Myocyte (in vitro differentiated cells): ENCODE data around the gene PSPN. TPM values are rescaled to one million over a fixed set of nuclear protein-coding genes. Genes with fewer than 3 reads are reported as not detected.
A peak's percentile ranks its signal among the peaks of the same experiment; 100 is the strongest.
"Not testable (repeated sequence)": the region's sequence is repeated elsewhere in the genome, so short reads cannot be mapped to it uniquely, and the experiment has no call there.

Experiments used
- DNase-seq: peaks from one replicate; pipeline ENCODE4 v3.0.0-alpha.2; 2012; ENCODE audit warnings: low read depth
- total RNA-seq: library from RNA; depleted of rRNA; stranded (reverse); fragments of >200 nt; gene quantifications from 2 replicates; pipeline ENCODE4 v1.2.3, GENCODE V29; 2014

PSPN gene
- total RNA-seq, 1 donor from 2014 or later, result 0.91 TPM

DNA sequence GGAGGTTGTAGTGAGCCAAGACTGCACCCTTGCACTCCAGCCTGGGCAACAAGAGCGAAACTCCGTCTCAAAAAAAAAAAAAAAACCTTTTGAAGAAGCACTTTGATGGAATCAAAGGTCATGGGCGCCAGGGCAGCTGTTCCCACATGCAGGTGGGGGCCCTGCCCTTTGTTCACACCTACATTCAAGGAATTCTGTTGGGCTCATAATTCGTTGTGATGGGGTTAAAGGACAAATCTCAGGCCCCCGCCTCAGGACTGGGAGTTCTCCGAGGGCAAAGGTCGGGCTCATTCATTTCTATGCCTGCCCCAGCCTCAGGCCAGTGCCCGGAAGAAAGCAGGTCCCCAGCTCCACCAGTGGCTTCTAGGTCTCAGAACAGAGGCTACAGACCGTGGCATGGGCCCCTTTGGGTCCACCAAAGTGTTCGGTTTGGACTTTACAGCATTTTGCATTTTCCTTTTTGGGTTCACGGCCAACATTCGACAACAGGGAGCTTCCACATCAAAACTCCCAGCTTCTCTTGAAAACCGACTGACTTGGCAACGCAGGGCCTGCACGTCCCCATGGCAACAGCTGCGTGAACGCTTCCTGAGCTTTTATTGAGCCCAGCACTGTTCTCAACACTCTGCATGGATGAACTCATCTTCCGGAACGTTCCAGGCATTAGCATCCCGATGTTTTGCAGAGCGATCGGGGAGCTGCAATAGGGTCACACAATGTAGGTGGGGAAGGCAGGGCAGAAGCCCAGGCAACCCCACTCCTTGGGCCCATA is 27.3 kb upstream of the PSPN start:
- peak; percentile 6 for DNase-seq

DNA sequence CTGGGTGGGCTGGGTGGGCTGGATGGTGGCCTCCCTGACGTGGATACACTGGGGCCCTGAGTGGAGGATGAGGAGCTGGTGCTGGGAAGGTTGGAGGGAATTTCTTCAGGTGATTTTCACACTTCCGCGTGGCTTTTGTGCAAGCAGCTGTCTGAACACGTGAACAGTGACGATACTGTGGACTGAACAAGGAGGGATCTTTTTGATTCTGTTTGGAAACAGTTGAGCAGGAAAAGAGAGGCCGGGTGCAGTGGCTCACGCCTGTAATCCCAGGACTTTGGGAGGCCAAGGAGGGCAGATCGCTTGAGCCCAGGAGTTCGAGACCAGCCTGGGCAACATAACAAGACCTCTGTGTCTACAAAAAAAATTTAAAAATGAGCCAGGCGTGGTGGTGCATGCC is 26.3 kb upstream of the PSPN start:
- DNase-seq, result no peak

DNA sequence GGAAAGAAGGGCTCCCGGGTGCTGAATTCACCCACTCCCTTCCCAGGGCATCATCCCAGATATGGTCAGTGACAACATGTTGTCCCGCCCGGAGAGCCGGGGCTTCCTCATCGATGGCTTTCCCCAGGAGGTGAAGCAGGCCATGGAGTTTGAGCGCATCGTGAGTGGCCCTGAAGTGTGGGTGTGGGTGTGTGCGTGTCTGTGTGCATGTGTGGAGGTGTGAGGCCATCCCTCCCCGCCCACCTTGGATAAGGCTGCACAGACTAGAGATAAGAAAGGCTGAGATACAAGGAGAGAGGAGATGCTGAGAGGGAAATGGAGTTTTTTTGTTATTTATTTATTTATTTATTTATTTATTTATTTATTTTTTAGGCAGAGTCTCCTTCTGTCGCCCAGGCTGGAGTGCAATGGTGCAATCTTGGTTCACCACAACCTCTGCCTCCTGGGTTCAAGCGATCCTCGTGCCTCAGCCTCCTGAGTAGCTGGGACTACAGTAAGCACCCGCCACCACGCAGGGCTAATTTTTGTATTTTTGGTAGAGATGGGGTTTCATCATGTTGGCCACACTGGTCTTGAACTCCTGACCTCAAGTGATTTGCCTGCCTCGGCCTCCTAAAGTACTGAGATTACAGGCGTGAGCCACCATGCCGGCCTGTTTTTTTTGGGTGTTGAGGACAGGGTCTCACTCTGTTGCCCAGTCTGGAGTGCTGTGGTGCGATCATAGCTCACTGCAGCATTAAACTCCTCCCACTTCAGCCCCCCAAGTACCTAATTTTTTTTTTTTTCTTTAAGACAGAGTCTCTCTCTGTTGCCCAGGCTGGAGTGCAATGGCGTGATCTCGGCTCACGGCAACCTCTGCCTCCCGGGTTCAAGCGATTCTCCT is 24.6 kb upstream of the PSPN start:
- DNase-seq, result not testable (repeated sequence)

DNA sequence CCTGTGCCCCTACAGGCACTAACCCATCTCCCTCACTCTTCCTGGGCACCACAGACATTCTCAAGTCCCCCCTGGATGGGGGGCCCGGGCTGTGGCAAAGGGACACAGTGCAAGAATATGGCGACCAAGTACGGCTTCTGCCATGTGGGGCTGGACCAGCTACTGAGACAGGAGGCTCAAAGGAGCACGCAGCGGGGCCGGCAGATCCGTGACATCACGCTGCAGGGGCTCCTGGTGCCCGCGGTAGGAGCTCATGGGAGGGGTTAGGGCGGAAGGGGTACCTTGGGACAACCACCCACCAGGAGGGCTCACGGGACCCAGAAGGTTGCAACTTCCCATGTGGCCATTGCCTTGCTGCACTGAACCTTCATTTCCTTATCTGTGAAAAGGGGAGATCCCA is 20.6 kb upstream of the PSPN start:
- no peak for DNase-seq

DNA sequence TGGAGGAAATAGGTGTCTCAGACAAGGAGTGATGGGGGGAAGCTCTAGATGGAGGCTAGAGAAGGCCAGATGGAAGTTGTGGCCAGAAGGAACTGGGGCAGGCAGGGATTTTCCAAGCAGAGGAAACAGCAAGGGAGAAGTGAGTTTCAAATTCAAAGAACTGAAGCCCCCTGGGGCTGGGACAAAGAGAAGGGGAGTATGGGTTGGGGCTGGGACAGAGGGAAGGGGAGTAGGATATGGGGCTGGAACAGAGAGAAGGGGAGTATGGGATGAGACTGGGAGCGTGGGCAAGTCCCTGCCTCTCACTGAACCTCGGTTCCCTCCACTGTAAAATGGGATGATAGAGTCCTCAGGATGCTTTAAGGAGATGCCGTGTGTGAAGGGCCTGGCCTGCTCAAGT is 19.1 kb upstream of the PSPN start:
- no peak for DNase-seq

DNA sequence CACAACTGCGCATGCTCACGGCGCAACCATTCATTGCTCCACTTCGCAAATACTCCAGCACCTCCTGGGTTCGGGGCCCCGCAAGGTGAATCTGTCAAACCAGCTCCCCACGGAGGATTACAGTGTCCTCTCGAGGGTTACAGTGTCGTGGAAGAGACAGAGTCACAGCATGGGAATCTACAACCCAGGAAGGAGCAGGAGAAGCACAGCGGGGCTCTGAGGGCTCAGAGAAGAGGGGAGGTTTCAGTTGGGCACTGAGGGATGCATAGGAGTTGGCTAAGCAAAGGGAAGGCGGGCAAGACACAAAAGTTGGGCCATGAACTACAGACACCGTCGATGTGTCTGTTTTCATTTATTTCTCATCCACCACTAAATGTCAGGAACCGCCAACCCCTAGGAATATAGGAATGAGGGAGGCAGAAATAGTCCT is 18.3 kb upstream of the PSPN start:
- DNase-seq, result no peak

DNA sequence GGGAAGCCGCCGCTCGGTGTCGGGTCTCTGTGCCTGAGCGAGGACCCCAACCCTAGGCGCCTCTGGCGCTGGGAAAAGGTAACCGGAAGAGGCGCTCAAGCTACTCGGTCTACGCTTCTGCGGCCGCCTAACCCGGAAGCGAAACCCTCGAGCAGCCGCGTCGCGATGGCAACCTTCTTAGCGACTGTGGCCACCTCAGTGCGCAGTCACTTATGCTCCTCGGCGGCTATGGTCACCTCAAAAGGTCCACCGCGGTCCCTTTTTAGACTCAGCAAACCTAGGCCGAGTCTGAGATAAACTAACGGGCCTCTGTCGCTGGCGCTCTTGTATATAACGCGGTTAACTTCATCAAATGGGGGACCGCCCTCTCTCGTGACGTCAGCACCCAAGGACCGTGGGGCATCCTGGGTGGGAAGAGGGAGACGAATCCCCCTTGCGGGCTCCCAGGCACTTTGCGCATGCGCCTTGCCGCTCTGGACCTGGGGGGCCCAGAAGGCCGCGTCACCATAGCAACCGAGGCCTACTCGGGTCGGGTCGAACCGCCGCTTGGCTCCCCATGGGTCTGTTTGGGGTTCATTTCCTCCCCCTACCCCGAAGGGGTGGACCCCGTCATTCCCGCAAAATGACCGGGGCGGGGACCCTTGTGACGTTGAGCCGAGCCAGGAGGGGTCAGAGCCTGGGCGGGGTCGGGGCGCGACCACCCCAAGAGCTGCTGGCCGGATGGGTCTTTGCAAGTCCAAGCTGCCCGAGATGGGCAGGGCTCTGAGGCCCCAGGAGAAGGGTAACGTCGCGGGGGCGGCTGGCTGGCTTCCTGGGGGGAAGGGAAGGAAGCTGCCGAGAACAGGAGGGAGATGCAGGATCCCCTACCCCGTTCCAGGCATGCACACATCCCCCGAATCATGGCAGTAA is 17.6 kb upstream of the PSPN start, which contains the start of gene GTF2F1:
Gene GTF2F1 (minus strand): TSS at position 91 of the 909 bp plus-strand sequence. CDS start 169 bp downstream, outside the sequence.
- peak; percentile 98 for DNase-seq

DNA sequence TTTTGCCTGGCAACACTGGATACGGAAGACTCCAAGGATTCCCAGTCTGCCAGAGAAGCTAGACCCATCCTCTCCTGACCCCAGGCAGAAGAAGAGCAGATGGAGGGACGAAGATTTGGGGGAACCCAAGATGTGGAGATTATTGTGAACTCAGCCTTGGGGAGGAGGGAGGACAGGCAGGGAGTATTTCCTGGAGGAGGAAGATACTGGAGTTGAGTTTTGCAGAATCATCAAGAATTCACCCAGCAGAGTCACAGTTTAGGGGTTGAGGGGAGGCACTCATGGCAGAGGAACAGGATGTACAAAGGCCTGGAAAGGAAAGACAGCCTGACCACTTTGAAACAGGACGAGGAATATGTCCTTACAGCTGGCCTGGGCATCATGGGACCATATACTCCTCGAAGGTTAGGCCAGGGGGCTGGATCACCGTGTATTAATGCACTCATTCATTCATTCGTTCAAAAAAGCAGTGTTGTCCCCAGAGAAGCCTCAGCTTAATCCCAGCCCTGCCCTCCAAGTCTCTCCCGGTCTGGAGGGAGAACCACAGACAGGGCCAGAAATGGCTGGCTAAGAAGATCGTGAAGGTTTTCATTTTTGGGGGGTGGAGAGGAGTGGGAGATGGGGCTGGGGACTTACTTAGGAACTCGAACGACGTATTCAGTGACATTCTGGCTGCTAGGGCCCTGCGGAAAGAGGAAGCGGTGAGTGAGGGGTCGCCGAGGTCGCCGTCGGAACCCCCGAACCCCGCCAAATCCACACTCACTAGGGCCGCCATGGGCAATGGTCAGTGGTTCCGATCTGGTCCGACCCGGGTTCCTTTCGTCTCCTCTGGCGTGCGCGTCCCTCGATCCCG is 16.7 kb upstream of the PSPN start:
- DNase-seq, result no peak

DNA sequence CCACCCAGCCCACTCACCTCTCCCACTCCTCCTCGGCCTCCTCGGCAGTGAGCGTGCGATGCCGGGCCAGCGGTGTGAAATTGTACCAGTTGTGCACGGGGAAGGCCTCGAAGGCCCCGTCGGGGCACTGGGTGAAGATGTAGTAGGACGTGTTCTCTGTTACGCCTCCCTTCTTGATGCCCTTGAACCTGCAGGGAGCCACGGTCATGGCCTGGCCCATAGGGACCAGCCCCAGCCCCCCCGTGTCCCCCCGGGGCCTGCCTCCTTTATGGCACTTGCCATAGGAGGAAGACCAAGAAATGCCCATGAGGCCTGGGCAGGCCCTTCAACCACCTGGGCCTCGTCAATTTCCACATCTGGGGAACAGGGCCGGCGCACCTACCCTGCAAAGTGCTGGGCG is 11.6 kb upstream of the PSPN start:
- DNase-seq, result no peak

DNA sequence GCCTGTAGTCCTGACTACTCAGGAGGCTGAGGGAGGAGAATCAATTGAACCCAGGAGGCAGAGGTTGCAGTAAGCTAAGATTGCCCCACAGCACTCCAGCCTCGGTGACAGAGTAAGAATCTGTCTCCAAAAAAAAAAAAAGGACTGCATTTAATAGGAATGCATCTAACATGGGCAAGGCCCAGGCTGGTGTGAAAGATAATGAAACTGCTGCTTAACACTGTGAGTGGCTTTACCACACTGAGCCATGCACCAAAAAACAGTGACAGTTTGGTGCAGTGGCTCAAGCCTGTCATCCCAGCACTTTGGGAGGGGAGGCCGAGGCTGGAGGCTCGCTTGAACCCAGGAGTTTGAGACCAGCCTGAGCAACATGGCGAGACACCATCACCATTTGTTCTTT is 8.6 kb upstream of the PSPN start:
- no peak for DNase-seq

DNA sequence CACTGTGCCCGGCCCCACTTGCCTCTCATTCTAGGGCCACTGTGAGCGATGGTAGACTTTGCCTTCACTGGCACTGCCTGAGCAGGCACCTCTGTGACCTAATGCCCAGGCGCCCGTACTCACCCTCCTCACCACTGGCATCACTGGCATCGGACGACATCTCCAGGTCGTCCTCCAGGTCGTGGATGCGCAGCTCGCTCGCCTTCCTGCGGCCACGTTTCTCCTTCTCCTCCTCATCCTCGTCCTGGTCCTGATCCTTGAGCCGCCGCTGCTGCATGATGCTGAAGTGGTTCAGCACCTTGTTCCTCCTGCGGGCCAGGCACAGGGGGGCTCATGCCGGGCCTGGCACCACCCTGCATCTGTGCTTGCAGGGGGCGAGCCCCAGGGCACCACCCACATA is 7.5 kb upstream of the PSPN start:
- DNase-seq, result no peak

DNA sequence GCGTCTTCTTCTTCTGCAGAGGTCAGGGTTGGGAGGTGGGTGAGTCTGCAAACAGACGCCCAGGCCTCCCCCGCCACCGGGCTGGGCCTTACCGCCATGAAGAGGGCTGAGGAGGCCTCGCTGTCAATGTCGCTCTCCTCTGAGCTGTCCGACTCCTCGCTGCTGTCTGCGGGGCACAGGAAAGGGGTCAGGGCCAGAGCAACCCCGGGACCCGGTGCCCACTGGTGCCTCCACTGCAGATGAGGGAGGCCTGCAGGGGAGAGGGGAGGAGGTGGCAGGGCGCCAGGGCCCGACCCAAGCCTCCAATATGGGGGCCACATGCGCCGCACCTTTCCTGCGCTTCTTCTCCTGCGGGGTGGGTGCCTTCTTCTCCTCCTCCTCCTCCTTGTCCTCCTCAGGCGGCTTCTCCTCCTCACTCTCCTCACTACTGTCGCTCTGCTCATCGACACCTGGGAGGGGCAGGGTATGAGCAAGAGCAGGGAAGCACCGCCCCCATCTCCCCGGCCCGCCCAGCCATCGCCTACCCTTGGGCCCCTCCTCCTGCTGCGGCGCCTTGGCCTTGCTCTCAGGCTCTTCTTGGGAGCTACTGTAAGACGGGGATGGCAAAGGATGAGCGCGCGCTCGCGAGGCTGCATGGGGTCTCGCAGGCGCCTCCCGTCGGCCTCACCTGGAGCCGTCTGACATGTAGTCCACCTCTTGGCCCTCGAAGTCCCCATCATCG is 5.5 kb upstream of the PSPN start:
- DNase-seq, result no peak

DNA sequence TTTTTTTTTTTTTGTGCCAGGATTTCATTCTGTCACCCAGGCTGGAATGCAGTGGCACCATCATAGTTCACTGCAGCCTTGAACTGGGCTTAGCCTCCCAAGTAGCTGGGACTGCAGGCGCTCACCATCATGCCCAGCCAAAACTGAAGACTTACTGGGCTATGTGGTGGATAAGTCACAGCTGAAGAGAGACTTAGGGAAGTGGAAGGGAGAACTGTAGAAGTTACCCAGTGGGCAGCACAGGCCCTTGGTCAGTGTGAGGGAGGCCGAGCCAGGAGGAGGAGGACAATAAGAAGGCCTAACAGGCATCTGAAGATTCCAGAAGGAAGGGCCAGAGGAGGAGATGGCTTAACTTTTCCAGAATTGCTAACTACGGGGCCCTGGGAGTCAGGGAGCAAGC is 4.0 kb upstream of the PSPN start:
- DNase-seq, result no peak

DNA sequence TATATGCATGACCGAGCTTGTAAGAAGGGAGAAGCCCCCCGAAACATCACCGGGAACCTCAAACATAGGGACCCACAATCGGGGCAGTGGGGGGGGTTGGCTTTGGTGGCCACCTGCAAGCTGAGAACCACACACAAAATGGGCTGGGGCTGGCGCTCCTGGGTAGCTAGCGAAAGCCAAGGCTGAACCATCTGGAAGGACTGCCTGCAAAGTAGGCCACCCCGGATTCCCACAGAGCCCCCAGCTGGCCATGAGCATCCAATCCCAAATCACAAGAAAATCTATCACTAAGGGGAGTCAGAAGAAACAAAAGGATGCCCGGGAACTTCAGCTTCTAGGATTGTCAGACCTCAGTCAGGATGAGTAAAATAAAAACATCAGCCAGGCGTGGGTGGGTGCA is 2.8 kb upstream of the PSPN start:
- DNase-seq, result no peak

DNA sequence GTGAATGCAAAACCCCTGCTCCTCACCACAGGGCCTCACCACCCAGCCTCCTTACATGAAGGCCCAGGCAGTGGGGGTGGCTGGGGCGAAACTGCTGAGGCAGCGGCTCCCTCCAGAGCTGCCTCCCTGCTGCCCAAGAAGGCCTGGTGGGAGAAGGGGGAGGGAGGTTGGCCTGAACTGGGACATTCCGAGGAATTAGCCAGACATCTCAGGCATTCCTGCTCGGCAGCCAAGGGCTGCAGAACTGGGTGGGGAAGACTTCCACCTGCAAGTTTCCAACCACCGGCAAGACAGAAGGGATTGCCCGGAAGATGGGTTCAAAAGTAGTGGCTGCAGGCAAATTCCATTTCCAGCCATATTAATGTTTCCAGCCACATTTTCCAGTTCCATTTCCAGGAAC is 2.3 kb upstream of the PSPN start:
- peak; percentile 49 for DNase-seq

DNA sequence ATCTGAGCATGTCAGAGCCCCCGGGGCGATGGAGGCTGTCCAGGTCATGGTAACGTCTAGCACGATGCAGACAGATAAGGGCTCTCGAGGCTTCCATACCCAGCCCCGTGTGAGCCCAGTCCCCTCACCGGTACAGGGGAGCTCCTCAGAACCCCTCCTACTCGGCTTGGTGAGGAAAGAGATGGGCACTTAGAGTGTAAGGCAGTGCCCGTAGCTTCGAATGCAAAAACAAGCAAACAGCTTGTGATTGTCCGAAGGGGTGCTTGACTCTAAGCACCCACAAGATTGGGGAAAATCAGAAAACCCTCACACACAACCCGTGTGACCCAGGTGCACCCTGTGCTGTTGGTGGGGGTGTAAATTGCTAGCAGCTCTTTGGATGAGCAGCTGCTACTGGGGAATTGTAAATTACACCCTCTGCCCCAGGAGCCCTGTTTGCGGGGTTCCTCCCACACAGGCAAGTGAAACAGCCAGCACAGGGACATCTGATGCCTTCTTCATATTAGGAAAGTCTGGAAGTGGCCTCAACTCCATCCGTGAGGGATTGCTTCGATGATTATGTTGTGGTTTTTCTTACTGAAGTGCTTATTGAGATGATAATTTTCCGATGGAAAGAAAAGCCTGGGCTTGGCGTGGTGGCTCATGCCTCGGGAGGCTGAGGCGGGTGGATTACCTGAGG is 918 bp upstream of the PSPN start:
- peak; percentile 49 for DNase-seq

DNA sequence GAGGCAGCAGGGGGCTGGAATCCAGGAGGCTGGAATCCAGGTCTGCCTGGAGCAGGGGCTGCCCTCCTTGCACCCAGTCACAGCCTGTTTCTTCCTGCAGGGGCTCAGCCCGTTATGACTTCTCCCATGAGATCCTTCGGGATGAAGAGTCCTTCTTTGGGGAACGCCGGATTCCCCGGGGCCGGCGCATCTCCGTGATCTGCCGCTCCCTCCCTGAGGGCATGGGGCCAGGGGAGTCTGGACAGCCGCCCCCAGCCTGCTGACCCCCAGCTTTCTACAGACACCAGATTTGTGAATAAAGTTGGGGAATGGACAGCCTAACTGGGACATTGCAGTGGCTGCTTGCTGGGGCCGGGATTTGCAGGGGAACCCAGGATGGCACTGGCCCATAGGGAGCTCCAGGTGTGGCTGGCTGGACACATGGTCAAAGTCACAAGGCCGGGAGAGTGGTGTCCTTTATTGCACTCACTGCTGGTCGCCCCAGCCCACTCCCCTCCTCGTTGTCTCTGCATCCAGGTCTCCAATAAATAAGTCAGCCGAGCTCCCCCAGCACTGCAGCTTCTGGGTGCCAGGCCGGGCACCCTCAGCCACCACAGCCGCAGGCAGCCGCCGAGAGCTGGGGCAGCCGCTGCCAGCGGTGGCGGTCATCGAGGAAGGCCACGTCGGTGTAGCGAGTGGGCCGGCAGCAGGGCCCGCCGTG is 872 bp downstream of the PSPN start:
- DNase-seq, result no peak

DNA sequence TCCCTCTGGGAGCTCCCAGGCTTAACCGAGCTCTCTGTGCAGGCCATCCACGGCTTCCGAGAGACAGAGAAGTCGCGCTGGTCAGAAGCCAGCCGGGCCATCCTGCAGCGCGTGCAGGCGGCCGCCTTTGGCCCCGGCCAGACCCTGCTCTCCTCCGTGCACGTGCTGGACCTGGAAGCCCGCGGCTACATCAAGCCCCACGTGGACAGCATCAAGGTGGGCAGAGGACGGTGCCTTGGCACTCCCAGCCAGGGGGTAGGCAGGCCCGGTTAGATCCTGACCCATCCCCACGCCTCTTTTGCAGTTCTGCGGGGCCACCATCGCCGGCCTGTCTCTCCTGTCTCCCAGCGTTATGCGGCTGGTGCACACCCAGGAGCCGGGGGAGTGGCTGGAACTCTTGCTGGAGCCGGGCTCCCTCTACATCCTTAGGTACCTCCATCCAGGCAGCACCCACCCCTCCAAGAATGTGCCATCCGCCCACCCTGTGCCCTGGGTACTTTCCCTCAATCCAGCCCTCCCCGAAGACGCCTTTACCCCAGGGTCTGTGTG is 1.5 kb downstream of the PSPN start:
- DNase-seq, result no peak
